ENCODE measurements around the gene BEND5. TPM values are rescaled to one million over a fixed set of nuclear protein-coding genes. Genes with fewer than 3 reads are reported as not detected.

BEND5 gene
- total RNA-seq, 6 donors from 2014 or later, result 1.7 to 14.5 (median 3.7) TPM; not detected in 1

GRCh38 chr1:48679859-48680258 lies 96.8 kb downstream of the BEND5 start:
- H3K27ac ChIP-seq, result no peak overlapping the region
- 79 to 88% methylated on average over 6 of the region's 6 CpGs for WGBS, 2 donors
- no peaks in the 10 kb centered on the region for H3K27me3 ChIP-seq
- H3K36me3 ChIP-seq, result no peaks in the 10 kb centered on the region
- H3K4me1 ChIP-seq, result peaks cover 0 to 8% (median 0%) of the 10 kb centered on the region in 4 donors
- TF ChIP-seq EP300 (IDR thresholded peaks at IDR 0.05), result no peak
- no peak for TF ChIP-seq POLR2A (IDR thresholded peaks at IDR 0.05)
- TF ChIP-seq CTCF (IDR thresholded peaks at IDR 0.05), result no peak
- no peak for TF ChIP-seq POLR2AphosphoS5 (IDR thresholded peaks at IDR 0.05)
- no peaks in the 10 kb centered on the region for H3K9me3 ChIP-seq
- DNase-seq (peak in 1 of 2 donors; percentile 45), ATAC-seq (ENCODE audit: low FRiP score in 2 of 2) (no peak)
- no peak overlapping the region for H3K4me3 ChIP-seq

- 79 to 90% methylated on average over 3 of the region's 3 CpGs for WGBS, 2 donors
- Histone ChIP-seq H3K36me3 (no peaks in the 10 kb centered on the region), H3K4me3 (no peak overlapping the region), H3K4me1 (peaks cover 0 to 8% (median 0%) of the 10 kb centered on the region in 4 donors), H3K27ac (no peak overlapping the region), H3K9me3 (no peaks in the 10 kb centered on the region), H3K27me3 (no peaks in the 10 kb centered on the region)
- DNase-seq, result no peak
- TF ChIP-seq EP300 (IDR thresholded peaks at IDR 0.05) (no peak), POLR2AphosphoS5 (IDR thresholded peaks at IDR 0.05) (no peak), CTCF (IDR thresholded peaks at IDR 0.05) (no peak), POLR2A (IDR thresholded peaks at IDR 0.05) (no peak)
- ATAC-seq (ENCODE audit: low FRiP score in 2 of 2), result no peak
Observed at GRCh38 chr1:48678710-48679505, 97.8 kb downstream of the BEND5 start.

Measured in upper lobe of left lung (tissue), 6 donors.